Keratinocyte (primary cell): ENCODE results near the gene KLF6. TPM values are rescaled to one million over a fixed set of nuclear protein-coding genes. Genes with fewer than 3 reads are reported as not detected.

Experiments
- DNase-seq: peaks from one replicate; pipeline ENCODE4 v3.0.0-alpha.2; 2011; ENCODE audit warnings: low read depth, missing footprints, low spot score
- FAIRE-seq: peaks from 2 replicates; lab custom pipeline; 2011; peaks lifted over from hg19 to GRCh38; lab: Jason Lieb, UNC
- H2AFZ ChIP-seq: 2 replicates; pipeline ENCODE4 v1.6.0; 2012; ENCODE audit warnings: low read length, control low read depth, inconsistent platforms; ENCODE audit not compliant: control insufficient read depth
- H3K27ac ChIP-seq: 2 replicates; pipeline ENCODE4 v1.5.1; 2011; ENCODE audit warnings: low read length; ENCODE audit not compliant: control insufficient read depth, insufficient read depth
- H3K27me3 ChIP-seq: 3 replicates; pipeline ENCODE4 v1.6.0; 2011; ENCODE audit warnings: low read length; ENCODE audit not compliant: control insufficient read depth, insufficient read depth; ENCODE audit errors: extremely low read depth
- H3K36me3 ChIP-seq, 2 experiments: 2 replicates in 1 of 2; 3 replicates in 1 of 2; pipeline ENCODE4 v1.5.1; 2011; ENCODE audit warnings: low read length in 2 of 2, mild to moderate bottlenecking in 1 of 2; ENCODE audit not compliant: control insufficient read depth in 2 of 2, insufficient read depth in 2 of 2; ENCODE audit errors: extremely low read depth in 1 of 2
- H3K4me1 ChIP-seq: 3 replicates; pipeline ENCODE4 v1.5.1; 2011; ENCODE audit warnings: low read length; ENCODE audit not compliant: control insufficient read depth, insufficient read depth; ENCODE audit errors: extremely low read depth
- H3K4me2 ChIP-seq: 3 replicates; pipeline ENCODE4 v1.6.0; 2011; ENCODE audit warnings: low read depth, low read length; ENCODE audit not compliant: control insufficient read depth, insufficient read depth; ENCODE audit errors: extremely low read depth
- H3K4me3 ChIP-seq, 3 experiments: fragments of 200-600 bp in 1 of 3; sonication (generic) in 1 of 3; 2 replicates in 2 of 3; 3 replicates in 1 of 3; pipeline ENCODE4 v1.5.1; 2011 to 2016; ENCODE audit warnings: low read length in 3 of 3, mild to moderate bottlenecking in 3 of 3, control low read depth in 2 of 3, inconsistent platforms in 1 of 3, low read depth in 1 of 3, mixed read lengths in 1 of 3, mixed run types in 1 of 3, moderate library complexity in 1 of 3; ENCODE audit not compliant: control insufficient read depth in 2 of 3, insufficient read depth in 2 of 3; ENCODE audit errors: extremely low read depth in 1 of 3
- H3K79me2 ChIP-seq: 2 replicates; pipeline ENCODE4 v1.6.0; 2012; ENCODE audit warnings: low read length; ENCODE audit not compliant: control insufficient read depth, insufficient read depth
- H3K9ac ChIP-seq: 3 replicates; pipeline ENCODE4 v1.6.0; 2011; ENCODE audit warnings: low read length; ENCODE audit not compliant: control insufficient read depth, insufficient read depth; ENCODE audit errors: extremely low read depth
- H3K9me1 ChIP-seq: 3 replicates; pipeline ENCODE4 v1.6.0; 2011; ENCODE audit warnings: low read length; ENCODE audit not compliant: control insufficient read depth, insufficient read depth; ENCODE audit errors: extremely low read depth
- H3K9me3 ChIP-seq: 2 replicates; pipeline ENCODE4 v1.5.1; 2012; ENCODE audit warnings: low read depth, low read length; ENCODE audit not compliant: control insufficient read depth
- H4K20me1 ChIP-seq: 3 replicates; pipeline ENCODE4 v1.6.0; 2011; ENCODE audit warnings: low read length; ENCODE audit not compliant: control insufficient read depth, insufficient read depth; ENCODE audit errors: extremely low read depth
- CTCF ChIP-seq, 3 experiments: IDR thresholded peaks in 1 of 3; conservative IDR thresholded peaks in 1 of 3; optimal IDR thresholded peaks in 1 of 3; 2 replicates in 2 of 3; 3 replicates in 1 of 3; pipeline versions ENCODE3 to v1.5.1; 2011; ENCODE audit warnings: low read length in 3 of 3, mild to moderate bottlenecking in 3 of 3, moderate library complexity in 2 of 3, control low read depth in 1 of 3, inconsistent platforms in 1 of 3; ENCODE audit not compliant: insufficient read depth in 2 of 3; ENCODE audit errors: extremely low read depth in 1 of 3
- EZH2 ChIP-seq: IDR thresholded peaks from one replicate; pipeline ENCODE4 v1.6.1; 2012; ENCODE audit warnings: inconsistent platforms, mild to moderate bottlenecking, low read length, moderate library complexity
- dilution Hi-C: fragments of 300-500 bp; cut with MboI; formaldehyde crosslinking; loops from one replicate; pipeline ENCODE4 v1.7.0; 2020; ENCODE audit warnings: low sequenced_read_pairs; ENCODE audit not compliant: extremely low pct_ligation_motif_present
- polyA plus RNA-seq, 5 experiments: library from polyadenylated mRNA; depleted of rRNA in 3 of 5; stranded (reverse) in 3 of 5; stranded (forward) in 1 of 5; unstranded in 1 of 5; fragments of >200 nt; gene quantifications; 1 replicate in 1 of 5; 2 replicates in 3 of 5; 3 replicates in 1 of 5; pipeline versions ENCODE4 v1.2.1 to v1.2.3, GENCODE V29; 2011 to 2012; ENCODE audit warnings: missing spikeins in 2 of 5, low read depth in 1 of 5, low replicate concordance in 1 of 5

KLF6 gene
- polyA plus RNA-seq, 1 donor (not counting 4 experiments of a cell fraction or from before 2014, with no cell fraction given) = 250 TPM

GRCh38 chr10:3779158-3779741, 5.8 kb downstream of the KLF6 start:
- Histone ChIP-seq H3K27ac (peak overlapping the region; percentile 100), H3K79me2 (peaks cover 54% of the 10 kb centered on the region), H3K9me1 (no peaks in the 10 kb centered on the region), H2AFZ (no peak overlapping the region), H4K20me1 (peaks cover 44% of the 10 kb centered on the region), H3K36me3 (peaks cover 45 to 64% of the 10 kb centered on the region in 2 experiments), H3K4me1 (peaks cover 64% of the 10 kb centered on the region), H3K27me3 (no peaks in the 10 kb centered on the region), H3K9ac (peak overlapping the region; percentile 96), H3K9me3 (no peaks in the 10 kb centered on the region), H3K4me2 (peak overlapping the region; percentile 97), H3K4me3 (peak overlapping the region; percentile 2 to 98 (median 90))
- TF ChIP-seq EZH2 (no peak), CTCF (optimal IDR thresholded peaks at IDR 0.05 in 1 of 3, IDR thresholded peaks at IDR 0.05 in 1 of 3, conservative IDR thresholded peaks at IDR 0.05 in 1 of 3; ENCODE audit: extremely low read depth in 1 of 3, insufficient read depth in 2 of 3, low read length in 3 of 3) (no peak)
- FAIRE-seq (no peak), DNase-seq (no peak)
- dilution Hi-C loops = no loop called here

DNA sequence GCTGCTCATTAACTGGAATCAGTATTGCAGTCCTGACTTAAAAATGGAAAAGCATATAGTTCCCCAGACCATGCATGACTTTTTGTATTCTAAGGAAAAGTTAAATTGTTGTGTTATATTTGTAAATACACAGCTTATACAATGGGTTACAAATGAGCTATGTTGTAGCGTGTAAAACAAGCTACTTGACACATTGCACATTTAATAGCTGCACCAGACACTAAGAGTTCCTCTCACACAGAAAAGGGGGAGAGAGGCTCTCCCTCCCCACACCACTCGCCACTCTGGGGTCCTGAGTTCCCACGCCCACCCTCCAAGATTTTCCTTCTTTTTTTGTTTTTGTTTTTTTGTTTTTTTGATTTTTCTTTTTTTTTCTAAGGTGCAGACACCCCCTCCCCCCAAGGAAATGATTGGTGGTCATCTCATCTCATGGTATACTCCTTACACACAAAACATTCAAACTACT, 6.3 kb downstream of the KLF6 start:
- Histone ChIP-seq H3K79me2 (peaks cover 48% of the 10 kb centered on the region), H3K9me1 (no peaks in the 10 kb centered on the region), H3K27ac (peak overlapping the region; percentile 100), H4K20me1 (peaks cover 44% of the 10 kb centered on the region), H3K27me3 (no peaks in the 10 kb centered on the region), H3K36me3 (peaks cover 42 to 59% of the 10 kb centered on the region in 2 experiments), H3K4me1 (peaks cover 64% of the 10 kb centered on the region), H2AFZ (no peak overlapping the region), H3K9me3 (no peaks in the 10 kb centered on the region), H3K4me3 (peak overlapping the region in 2 of 3 experiments; percentile 23 to 98), H3K4me2 (peak overlapping the region; percentile 97), H3K9ac (peak overlapping the region; percentile 96)
- FAIRE-seq (no peak), DNase-seq (no peak)
- dilution Hi-C loops = no loop called here
- no peak for TF ChIP-seq EZH2
- TF ChIP-seq CTCF (optimal IDR thresholded peaks at IDR 0.05 in 1 of 3, IDR thresholded peaks at IDR 0.05 in 1 of 3, conservative IDR thresholded peaks at IDR 0.05 in 1 of 3; ENCODE audit: extremely low read depth in 1 of 3, insufficient read depth in 2 of 3, low read length in 3 of 3) = no peak
